Measurements from ENCODE around the gene ARHGEF6.

The ARHGEF6 gene

GRCh38 chrX:136814847-136815750 is 34.4 kb upstream of the ARHGEF6 start (continued):
- no peak for TF ChIP-seq PRDM6 (tag by site-specific recombination; IDR thresholded peaks at IDR 0.05)
- TF ChIP-seq, protein P1, sequence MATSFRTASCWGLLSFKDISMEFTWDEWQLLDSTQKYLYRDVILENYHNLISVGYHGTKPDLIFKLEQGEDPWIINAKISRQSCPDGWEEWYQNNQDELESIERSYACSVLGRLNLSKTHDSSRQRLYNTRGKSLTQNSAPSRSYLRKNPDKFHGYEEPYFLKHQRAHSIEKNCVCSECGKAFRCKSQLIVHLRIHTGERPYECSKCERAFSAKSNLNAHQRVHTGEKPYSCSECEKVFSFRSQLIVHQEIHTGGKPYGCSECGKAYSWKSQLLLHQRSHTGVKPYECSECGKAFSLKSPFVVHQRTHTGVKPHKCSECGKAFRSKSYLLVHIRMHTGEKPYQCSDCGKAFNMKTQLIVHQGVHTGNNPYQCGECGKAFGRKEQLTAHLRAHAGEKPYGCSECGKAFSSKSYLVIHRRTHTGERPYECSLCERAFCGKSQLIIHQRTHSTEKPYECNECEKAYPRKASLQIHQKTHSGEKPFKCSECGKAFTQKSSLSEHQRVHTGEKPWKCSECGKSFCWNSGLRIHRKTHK (tag by site-specific recombination; IDR thresholded peaks at IDR 0.05): no peak
- no peak for TF ChIP-seq ZNF311 (tag by site-specific recombination; IDR thresholded peaks at IDR 0.05; ENCODE audit: borderline replicate concordance)
- no peak for TF ChIP-seq SP7 (tag by site-specific recombination; IDR thresholded peaks at IDR 0.05)
- TF ChIP-seq AEBP2 (tag by site-specific recombination; IDR thresholded peaks at IDR 0.05; ENCODE audit: borderline replicate concordance): no peak
- TF ChIP-seq SCRT2 (tag by site-specific recombination; IDR thresholded peaks at IDR 0.05): no peak

DNA sequence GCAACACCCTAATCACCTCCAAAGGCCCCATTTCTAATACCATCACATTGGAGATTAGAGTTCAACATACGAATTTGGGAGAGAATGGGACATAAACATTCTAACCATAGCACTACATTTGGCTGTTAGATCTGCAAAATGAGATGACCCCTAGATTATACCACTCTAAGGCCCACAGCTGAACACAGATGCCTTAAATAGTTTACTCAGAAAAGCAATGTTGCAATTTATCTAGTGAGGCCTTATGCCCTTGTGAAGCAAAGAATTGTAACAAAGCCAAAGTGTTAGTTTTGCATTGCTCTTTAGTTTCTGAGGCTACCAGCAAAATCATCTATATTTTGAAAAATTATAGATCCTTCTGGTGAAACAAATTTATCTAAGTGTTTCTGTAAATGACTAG is 31.6 kb upstream of the ARHGEF6 start:
- Histone ChIP-seq H3K27ac (ENCODE audit: extremely low read depth, low read depth, low read length) (no peak overlapping the region), H3K9me3 (ENCODE audit: control insufficient read depth, insufficient read depth, low read depth, low read length) (no peaks in the 10 kb centered on the region), H3K4me1 (ENCODE audit: control insufficient read depth, insufficient read depth, low read length) (no peaks in the 10 kb centered on the region), H3K4me3 (ENCODE audit: low read depth, low read length) (no peak overlapping the region), H3K36me3 (ENCODE audit: control insufficient read depth in 2 of 2, insufficient read depth in 1 of 2, low read length in 2 of 2) (no peaks in the 10 kb centered on the region)
- ChIA-PET POLR2A (interaction anchor here (0.7 kb wide), 1 partner anchor 19 kb away, joined by 4 read pairs; no protein-coding TSS in a partner anchor), CTCF (no interaction called here)
- no peak for TF ChIP-seq ZNF626 (tag by site-specific recombination; IDR thresholded peaks at IDR 0.05)
- no peak for TF ChIP-seq ZNF843 (tag by site-specific recombination; IDR thresholded peaks at IDR 0.05)
- TF ChIP-seq ZEB2 (tag by site-specific recombination; IDR thresholded peaks at IDR 0.05): no peak
- no peak for TF ChIP-seq ZNF449 (tag by site-specific recombination; IDR thresholded peaks at IDR 0.05)
- TF ChIP-seq ZNF624 (tag by site-specific recombination; IDR thresholded peaks at IDR 0.05): no peak
- TF ChIP-seq RBAK (tag by site-specific recombination; IDR thresholded peaks at IDR 0.05): no peak
- TF ChIP-seq, protein P2, sequence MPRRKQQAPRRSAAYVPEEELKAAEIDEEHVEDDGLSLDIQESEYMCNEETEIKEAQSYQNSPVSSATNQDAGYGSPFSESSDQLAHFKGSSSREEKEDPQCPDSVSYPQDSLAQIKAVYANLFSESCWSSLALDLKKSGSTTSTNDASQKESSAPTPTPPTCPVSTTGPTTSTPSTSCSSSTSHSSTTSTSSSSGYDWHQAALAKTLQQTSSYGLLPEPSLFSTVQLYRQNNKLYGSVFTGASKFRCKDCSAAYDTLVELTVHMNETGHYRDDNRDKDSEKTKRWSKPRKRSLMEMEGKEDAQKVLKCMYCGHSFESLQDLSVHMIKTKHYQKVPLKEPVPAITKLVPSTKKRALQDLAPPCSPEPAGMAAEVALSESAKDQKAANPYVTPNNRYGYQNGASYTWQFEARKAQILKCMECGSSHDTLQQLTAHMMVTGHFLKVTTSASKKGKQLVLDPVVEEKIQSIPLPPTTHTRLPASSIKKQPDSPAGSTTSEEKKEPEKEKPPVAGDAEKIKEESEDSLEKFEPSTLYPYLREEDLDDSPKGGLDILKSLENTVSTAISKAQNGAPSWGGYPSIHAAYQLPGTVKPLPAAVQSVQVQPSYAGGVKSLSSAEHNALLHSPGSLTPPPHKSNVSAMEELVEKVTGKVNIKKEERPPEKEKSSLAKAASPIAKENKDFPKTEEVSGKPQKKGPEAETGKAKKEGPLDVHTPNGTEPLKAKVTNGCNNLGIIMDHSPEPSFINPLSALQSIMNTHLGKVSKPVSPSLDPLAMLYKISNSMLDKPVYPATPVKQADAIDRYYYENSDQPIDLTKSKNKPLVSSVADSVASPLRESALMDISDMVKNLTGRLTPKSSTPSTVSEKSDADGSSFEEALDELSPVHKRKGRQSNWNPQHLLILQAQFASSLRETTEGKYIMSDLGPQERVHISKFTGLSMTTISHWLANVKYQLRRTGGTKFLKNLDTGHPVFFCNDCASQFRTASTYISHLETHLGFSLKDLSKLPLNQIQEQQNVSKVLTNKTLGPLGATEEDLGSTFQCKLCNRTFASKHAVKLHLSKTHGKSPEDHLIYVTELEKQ (tag by site-specific recombination; IDR thresholded peaks at IDR 0.05; ENCODE audit: borderline replicate concordance): no peak
- no peak for TF ChIP-seq ZFP69B (tag by site-specific recombination; IDR thresholded peaks at IDR 0.05)
- no peak for TF ChIP-seq ZNF37A (tag by site-specific recombination; IDR thresholded peaks at IDR 0.05)
- TF ChIP-seq ZNF777 (tag by site-specific recombination; IDR thresholded peaks at IDR 0.05; ENCODE audit: borderline replicate concordance): no peak
- TF ChIP-seq ZNF768 (tag by site-specific recombination; IDR thresholded peaks at IDR 0.05): no peak
- no peak for TF ChIP-seq ZSCAN23 (tag by site-specific recombination; IDR thresholded peaks at IDR 0.05)
- TF ChIP-seq BCL11B (tag by site-specific recombination; IDR thresholded peaks at IDR 0.05; ENCODE audit: low read depth): no peak
- no peak for TF ChIP-seq ZNF571 (tag by site-specific recombination; IDR thresholded peaks at IDR 0.05)
- no peak for TF ChIP-seq ZNF248 (tag by site-specific recombination; IDR thresholded peaks at IDR 0.05)

Measured in HEK293 (cell line).